ENCODE results near the gene GJA9. TPM values are rescaled to one million over a fixed set of nuclear protein-coding genes. Genes with fewer than 3 reads are reported as not detected.

Gene GJA9
- total RNA-seq, 4 donors from 2014 or later: not detected

DNA sequence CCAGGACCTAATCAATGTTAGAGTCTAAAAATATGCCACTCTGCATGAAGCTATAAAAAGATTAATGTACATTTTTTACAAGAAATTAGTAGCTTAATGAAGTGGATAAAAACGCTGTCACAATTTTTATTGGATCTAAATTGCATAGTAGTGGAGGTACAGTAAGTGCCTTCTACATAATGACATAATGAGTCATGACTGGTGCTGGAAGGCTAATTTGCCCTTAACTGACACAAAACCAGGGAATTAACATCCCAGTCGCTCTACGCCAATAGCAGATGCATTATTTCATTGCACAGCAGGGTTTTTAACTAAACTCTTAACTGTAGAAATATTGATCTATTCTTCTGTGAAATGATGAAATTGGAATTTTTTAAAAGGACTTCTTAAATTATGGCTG, 55.1 kb downstream of the GJA9 start:
- H3K4me3 ChIP-seq: no peak overlapping the region
- H3K36me3 ChIP-seq: no peaks in the 10 kb centered on the region
- H3K4me1 ChIP-seq: no peaks in the 10 kb centered on the region
- no peaks in the 10 kb centered on the region for H3K9me3 ChIP-seq
- intact Hi-C loops (cut with DNase I; ENCODE audit: low total_unique reads): no loop called here
- no peak for DNase-seq
- no peak overlapping the region for H3K27ac ChIP-seq
- H3K27me3 ChIP-seq: no peaks in the 10 kb centered on the region
- TF ChIP-seq POLR2A (IDR thresholded peaks at IDR 0.05): no peak
- TF ChIP-seq, protein P1, sequence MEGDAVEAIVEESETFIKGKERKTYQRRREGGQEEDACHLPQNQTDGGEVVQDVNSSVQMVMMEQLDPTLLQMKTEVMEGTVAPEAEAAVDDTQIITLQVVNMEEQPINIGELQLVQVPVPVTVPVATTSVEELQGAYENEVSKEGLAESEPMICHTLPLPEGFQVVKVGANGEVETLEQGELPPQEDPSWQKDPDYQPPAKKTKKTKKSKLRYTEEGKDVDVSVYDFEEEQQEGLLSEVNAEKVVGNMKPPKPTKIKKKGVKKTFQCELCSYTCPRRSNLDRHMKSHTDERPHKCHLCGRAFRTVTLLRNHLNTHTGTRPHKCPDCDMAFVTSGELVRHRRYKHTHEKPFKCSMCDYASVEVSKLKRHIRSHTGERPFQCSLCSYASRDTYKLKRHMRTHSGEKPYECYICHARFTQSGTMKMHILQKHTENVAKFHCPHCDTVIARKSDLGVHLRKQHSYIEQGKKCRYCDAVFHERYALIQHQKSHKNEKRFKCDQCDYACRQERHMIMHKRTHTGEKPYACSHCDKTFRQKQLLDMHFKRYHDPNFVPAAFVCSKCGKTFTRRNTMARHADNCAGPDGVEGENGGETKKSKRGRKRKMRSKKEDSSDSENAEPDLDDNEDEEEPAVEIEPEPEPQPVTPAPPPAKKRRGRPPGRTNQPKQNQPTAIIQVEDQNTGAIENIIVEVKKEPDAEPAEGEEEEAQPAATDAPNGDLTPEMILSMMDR (IDR thresholded peaks at IDR 0.05): no peak

Small RNA genes within 50 kb of the gene (small RNA-seq; reads per million reads assigned to genes)
- not detected for gene GJA9-MYCBP
- not detected for gene RNU6-605P

Other genes starting within 250 kb of the GJA9 start
- gene RRAGC, start 21.8 kb downstream of the GJA9 start, total RNA-seq: 10 to 100 TPM in 3 of 4 donors, 1 to 10 TPM in 1; 7.2 to 29.5 (median 20.4) TPM
- gene MYCBP, start 8.2 kb downstream of the GJA9 start, total RNA-seq: 10 to 100 TPM; 10.7 to 38.7 (median 17.7) TPM
- gene RHBDL2, start 60.2 kb upstream of the GJA9 start, total RNA-seq: 1 to 10 TPM in 1 of 4 donors, not detected in 3; 1.2 TPM
- gene AKIRIN1, start 109.7 kb upstream of the GJA9 start, total RNA-seq: 10 to 100 TPM; 17.4 to 71.8 (median 53.4) TPM
- 100 to 1,000 TPM; 122 to 659 (median 361) TPM for gene NDUFS5, start 144.8 kb upstream of the GJA9 start, total RNA-seq